ENCODE measurements around the gene CTNNBL1.
"Not testable (repeated sequence)": the region's sequence is repeated elsewhere in the genome, so short reads cannot be mapped to it uniquely, and the experiment has no call there.

Gene CTNNBL1

GRCh38 chr20:37711994-37712964, 18.4 kb downstream of the CTNNBL1 start:
- DNase-seq (ENCODE audit: low read depth) = no peak

GRCh38 chr20:37713396-37713795, 19.6 kb downstream of the CTNNBL1 start:
- no peak for DNase-seq (ENCODE audit: low read depth)

GRCh38 chr20:37714978-37715672, 21.3 kb downstream of the CTNNBL1 start:
- peak; percentile 34 for DNase-seq (ENCODE audit: low read depth)

- DNase-seq (ENCODE audit: low read depth) = no peak
These were observed 27.9 kb downstream of the CTNNBL1 start for GRCh38 chr20:37721751-37722150.

GRCh38 chr20:37722312-37722711, 28.5 kb downstream of the CTNNBL1 start:
- not testable (repeated sequence) for DNase-seq (ENCODE audit: low read depth)

- no peak for DNase-seq (ENCODE audit: low read depth)
These were observed 29.8 kb downstream of the CTNNBL1 start for GRCh38 chr20:37723668-37724067.

GRCh38 chr20:37725165-37725564, 31.3 kb downstream of the CTNNBL1 start:
- DNase-seq (ENCODE audit: low read depth) = no peak

- no peak for DNase-seq (ENCODE audit: low read depth)
These were observed 32.0 kb downstream of the CTNNBL1 start for GRCh38 chr20:37725855-37726254.

GRCh38 chr20:37726321-37726720, 32.5 kb downstream of the CTNNBL1 start:
- DNase-seq (ENCODE audit: low read depth) = no peak

- no peak for DNase-seq (ENCODE audit: low read depth)
These were observed 33.4 kb downstream of the CTNNBL1 start for GRCh38 chr20:37726971-37727956.

- DNase-seq (ENCODE audit: low read depth) = no peak
These were observed 34.3 kb downstream of the CTNNBL1 start for GRCh38 chr20:37727957-37728634.

- DNase-seq (ENCODE audit: low read depth) = no peak
These were observed 34.8 kb downstream of the CTNNBL1 start for GRCh38 chr20:37728635-37728983.

- no peak for DNase-seq (ENCODE audit: low read depth)
These were observed 35.6 kb downstream of the CTNNBL1 start for GRCh38 chr20:37729452-37729851.

- no peak for DNase-seq (ENCODE audit: low read depth)
These were observed 36.1 kb downstream of the CTNNBL1 start for GRCh38 chr20:37729909-37730308.

GRCh38 chr20:37733416-37733815, 39.6 kb downstream of the CTNNBL1 start:
- DNase-seq (ENCODE audit: low read depth) = no peak

GRCh38 chr20:37734228-37734985, 40.6 kb downstream of the CTNNBL1 start:
- no peak for DNase-seq (ENCODE audit: low read depth)

GRCh38 chr20:37735541-37735940, 41.7 kb downstream of the CTNNBL1 start:
- no peak for DNase-seq (ENCODE audit: low read depth)

- DNase-seq (ENCODE audit: low read depth) = no peak
These were observed 42.3 kb downstream of the CTNNBL1 start for GRCh38 chr20:37736132-37736531.

- DNase-seq (ENCODE audit: low read depth) = no peak
These were observed 44.1 kb downstream of the CTNNBL1 start for GRCh38 chr20:37737826-37738420.

GRCh38 chr20:37741055-37741454, 47.2 kb downstream of the CTNNBL1 start:
- no peak for DNase-seq (ENCODE audit: low read depth)
